ENCODE data around the gene GAS7. TPM values are rescaled to one million over a fixed set of nuclear protein-coding genes. Genes with fewer than 3 reads are reported as not detected.

The GAS7 gene
- total RNA-seq, 1 donor from 2014 or later: 50.6 TPM

- ATAC-seq (peak; percentile 57), DNase-seq (no peak)
- Histone ChIP-seq H3K27me3 (no peaks in the 10 kb centered on the region), H3K36me3 (no peaks in the 10 kb centered on the region), H3K4me3 (no peak overlapping the region), H3K4me1 (no peaks in the 10 kb centered on the region), H3K9me3 (peaks cover 13% of the 10 kb centered on the region), H3K27ac (no peak overlapping the region)
- intact Hi-C loops (cut with DNase I): no loop called here
- TF ChIP-seq, protein P1, sequence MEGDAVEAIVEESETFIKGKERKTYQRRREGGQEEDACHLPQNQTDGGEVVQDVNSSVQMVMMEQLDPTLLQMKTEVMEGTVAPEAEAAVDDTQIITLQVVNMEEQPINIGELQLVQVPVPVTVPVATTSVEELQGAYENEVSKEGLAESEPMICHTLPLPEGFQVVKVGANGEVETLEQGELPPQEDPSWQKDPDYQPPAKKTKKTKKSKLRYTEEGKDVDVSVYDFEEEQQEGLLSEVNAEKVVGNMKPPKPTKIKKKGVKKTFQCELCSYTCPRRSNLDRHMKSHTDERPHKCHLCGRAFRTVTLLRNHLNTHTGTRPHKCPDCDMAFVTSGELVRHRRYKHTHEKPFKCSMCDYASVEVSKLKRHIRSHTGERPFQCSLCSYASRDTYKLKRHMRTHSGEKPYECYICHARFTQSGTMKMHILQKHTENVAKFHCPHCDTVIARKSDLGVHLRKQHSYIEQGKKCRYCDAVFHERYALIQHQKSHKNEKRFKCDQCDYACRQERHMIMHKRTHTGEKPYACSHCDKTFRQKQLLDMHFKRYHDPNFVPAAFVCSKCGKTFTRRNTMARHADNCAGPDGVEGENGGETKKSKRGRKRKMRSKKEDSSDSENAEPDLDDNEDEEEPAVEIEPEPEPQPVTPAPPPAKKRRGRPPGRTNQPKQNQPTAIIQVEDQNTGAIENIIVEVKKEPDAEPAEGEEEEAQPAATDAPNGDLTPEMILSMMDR (IDR thresholded peaks at IDR 0.05): no peak
Observed at GRCh38 chr17:9886141-9886930, 312.1 kb downstream of the GAS7 start.

DNA sequence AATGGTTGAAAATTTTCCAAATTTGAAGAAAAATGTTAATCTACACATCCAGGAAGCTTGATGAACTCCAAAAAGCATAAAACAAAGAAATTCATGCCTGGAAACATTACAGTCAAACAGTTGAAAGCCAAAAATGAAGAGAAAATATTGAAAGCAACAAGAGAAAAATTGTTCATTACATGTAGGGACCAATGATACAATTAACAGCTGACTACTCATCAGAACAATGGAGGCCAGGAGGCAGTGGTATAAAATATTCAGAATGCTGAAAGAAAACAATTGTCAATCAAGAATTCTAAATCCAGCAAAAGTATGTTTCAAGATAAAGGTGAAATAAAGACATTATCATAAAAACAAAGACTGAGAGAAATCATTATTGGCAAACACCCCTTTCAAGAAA, 315.0 kb downstream of the GAS7 start:
- Histone ChIP-seq H3K27me3 (no peaks in the 10 kb centered on the region), H3K36me3 (no peaks in the 10 kb centered on the region), H3K9me3 (peaks cover 13% of the 10 kb centered on the region), H3K4me3 (no peak overlapping the region), H3K4me1 (no peaks in the 10 kb centered on the region), H3K27ac (no peak overlapping the region)
- intact Hi-C loops (cut with DNase I): no loop called here
- ATAC-seq (no peak), DNase-seq (no peak)
- TF ChIP-seq, protein P1 (IDR thresholded peaks at IDR 0.05): no peak

DNA sequence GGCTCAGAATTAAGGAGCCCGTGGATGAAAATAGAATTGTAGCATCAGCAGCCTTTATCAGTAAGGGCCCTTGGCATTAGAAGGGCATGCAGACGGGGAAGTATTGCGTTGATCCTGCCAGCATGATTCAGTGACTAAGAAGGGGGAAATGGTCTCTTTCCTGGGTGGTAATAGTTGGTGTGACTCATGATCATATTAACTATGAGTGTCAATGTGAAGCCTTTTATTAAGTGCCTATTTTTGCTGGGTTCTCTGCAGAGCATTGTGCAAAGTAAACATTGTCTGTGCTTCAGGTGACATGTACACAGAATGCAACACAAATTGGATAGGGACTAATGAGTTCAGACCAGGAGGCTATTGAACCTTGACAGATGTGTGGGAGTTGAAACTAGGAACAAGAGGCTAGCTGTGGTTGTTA, 317.8 kb downstream of the GAS7 start:
- TF ChIP-seq, protein P1 (IDR thresholded peaks at IDR 0.05): no peak

GRCh38 chr17:9878786-9879525, 319.4 kb downstream of the GAS7 start:
- Histone ChIP-seq H3K4me3 (no peak overlapping the region), H3K36me3 (no peaks in the 10 kb centered on the region), H3K9me3 (peaks cover 13% of the 10 kb centered on the region), H3K27ac (no peak overlapping the region), H3K27me3 (no peaks in the 10 kb centered on the region), H3K4me1 (peaks cover 13% of the 10 kb centered on the region)
- DNase-seq: no peak
- TF ChIP-seq, protein P1 (IDR thresholded peaks at IDR 0.05): no peak
- intact Hi-C loops (cut with DNase I): no loop called here
- no peak for ATAC-seq

More for the DNA sequence above, 317.8 kb downstream of the GAS7 start:
- Histone ChIP-seq H3K4me1 (peaks cover 9% of the 10 kb centered on the region), H3K27ac (no peak overlapping the region), H3K9me3 (peaks cover 13% of the 10 kb centered on the region), H3K36me3 (no peaks in the 10 kb centered on the region), H3K27me3 (no peaks in the 10 kb centered on the region), H3K4me3 (no peak overlapping the region)
- no peak for DNase-seq
- ATAC-seq: peak; percentile 88
- intact Hi-C loops (cut with DNase I): no loop called here

DNA sequence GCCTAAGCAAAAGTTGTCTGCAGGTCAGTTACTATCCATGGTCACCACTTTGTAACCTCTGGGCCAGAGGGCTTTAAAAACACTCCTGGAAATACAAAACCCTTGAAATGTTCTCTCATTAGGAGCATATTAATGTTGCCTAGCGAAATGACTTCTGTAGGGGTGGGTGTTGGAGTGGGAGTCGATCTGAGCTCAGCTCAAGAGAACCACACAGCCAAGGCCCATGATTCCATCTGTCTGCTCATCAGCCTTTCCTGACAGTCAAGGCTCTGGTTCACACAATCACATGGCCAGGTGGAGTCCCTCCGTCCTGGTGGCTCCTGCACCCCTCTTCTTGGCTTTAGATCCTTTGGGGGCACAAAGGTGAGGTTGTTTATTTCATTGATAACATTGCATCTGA, 320.1 kb downstream of the GAS7 start:
- Histone ChIP-seq H3K36me3 (no peaks in the 10 kb centered on the region), H3K27me3 (no peaks in the 10 kb centered on the region), H3K27ac (no peak overlapping the region), H3K4me1 (peaks cover 13% of the 10 kb centered on the region), H3K4me3 (no peak overlapping the region), H3K9me3 (peaks cover 8% of the 10 kb centered on the region)
- ATAC-seq (no peak), DNase-seq (no peak)
- intact Hi-C loops (cut with DNase I): no loop called here
- TF ChIP-seq, protein P1 (IDR thresholded peaks at IDR 0.05): no peak
